Fibroblast of pulmonary artery (primary cell): ENCODE measurements around the gene MAN2C1.
"Not testable (repeated sequence)": the region's sequence is repeated elsewhere in the genome, so short reads cannot be mapped to it uniquely, and the experiment has no call there.

ENCODE experiments used
- DNase-seq: peaks from one replicate; pipeline ENCODE4 v3.0.0-alpha.2; 2010; ENCODE audit warnings: low read depth
- H3K4me3 ChIP-seq: replicated peaks from 2 replicates; pipeline ENCODE4 v1.5.1; 2011; ENCODE audit warnings: low read depth, mild to moderate bottlenecking, control low read depth, low read length, moderate library complexity
- CTCF ChIP-seq: IDR thresholded peaks from 2 replicates; pipeline ENCODE4 v1.5.1; 2011; ENCODE audit warnings: mild to moderate bottlenecking, control low read depth, low read length, inconsistent platforms; ENCODE audit errors: missing control alignments

Gene MAN2C1

GRCh38 chr15:75346796-75347221 is 21.6 kb downstream of the MAN2C1 start, which contains the start of gene NEIL1:
Gene NEIL1 (plus strand): TSS chr15:75347039. CDS start chr15:75348906, 1,867 bp downstream.
- no peak for DNase-seq
- TF ChIP-seq CTCF, result no peak
- peak within 1 kb of the TSS; percentile 79 for H3K4me3 ChIP-seq

DNA sequence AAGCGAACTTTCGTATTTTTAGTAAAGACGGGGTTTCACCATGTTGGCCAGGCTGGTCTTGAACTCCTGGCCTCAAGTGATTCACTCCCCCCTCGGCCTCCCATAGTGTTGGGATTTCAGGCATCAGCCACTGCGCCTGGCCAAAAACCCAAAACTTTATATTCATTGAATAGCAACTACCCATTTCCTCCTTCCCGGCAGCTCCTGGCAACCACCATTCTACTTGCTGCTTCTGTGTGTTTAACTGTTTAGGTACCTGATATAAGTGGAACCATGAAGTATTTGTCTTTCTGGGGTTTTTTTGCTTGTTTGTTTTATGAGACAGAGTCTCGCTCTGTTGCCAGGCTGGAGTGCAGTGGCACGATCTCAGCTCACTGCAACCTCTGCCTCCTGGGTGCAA is 24.5 kb downstream of the MAN2C1 start:
- H3K4me3 ChIP-seq, result not testable (repeated sequence)
- DNase-seq, result peak; percentile 36

DNA sequence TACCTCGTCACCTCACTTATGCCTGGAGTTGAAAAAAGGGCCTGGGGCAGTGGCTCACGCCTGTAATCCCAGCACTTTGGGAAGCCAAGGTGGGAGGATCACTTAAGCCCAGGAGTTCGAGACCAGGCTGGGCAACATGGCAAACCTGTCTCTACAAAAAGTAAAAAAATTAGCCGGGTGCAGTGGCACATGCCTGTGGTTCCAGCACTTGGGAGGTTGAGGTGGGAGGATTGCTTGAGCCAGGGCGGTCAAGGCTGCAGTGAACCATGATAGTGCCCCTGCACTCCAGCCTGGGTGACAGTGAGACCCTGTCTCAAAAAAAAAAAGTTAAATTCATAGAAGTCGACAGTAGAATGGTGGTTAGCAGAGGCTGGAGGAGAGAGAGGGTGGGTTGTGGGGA is 26.2 kb downstream of the MAN2C1 start:
- H3K4me3 ChIP-seq, result no peak overlapping the region
- TF ChIP-seq CTCF, result no peak

GRCh38 chr15:75339531-75340240 is 28.7 kb downstream of the MAN2C1 start:
- no peak for TF ChIP-seq CTCF
- no peak overlapping the region for H3K4me3 ChIP-seq

More for the DNA sequence above, 26.2 kb downstream of the MAN2C1 start:
- no peak for DNase-seq

DNA sequence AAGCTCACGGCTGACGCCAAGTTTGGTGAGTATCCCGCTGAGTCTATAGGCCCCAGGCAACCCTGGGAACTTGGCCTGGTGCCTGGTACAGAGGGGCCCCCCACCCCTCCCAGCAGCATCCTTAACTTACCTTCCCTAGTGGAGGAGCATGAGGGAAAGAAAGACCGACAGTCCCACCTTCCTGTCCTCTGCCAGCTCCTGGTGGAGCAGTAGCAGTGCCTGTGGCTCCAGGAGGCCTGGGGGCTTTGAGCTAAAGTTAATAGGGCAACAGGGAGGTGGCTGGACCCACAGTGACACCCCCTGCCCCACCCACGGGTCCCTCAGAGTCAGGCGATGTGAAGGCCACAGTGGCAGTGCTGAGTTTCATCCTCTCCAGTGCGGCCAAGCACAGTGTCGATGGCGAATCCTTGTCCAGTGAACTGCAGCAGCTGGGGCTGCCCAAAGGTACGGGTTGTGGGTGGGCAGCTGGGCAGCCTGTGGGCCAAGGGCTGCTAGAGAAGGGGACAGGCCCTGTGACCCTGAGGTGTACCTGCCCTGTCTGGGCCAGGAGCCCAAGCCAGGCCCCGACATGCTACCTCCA is 29.7 kb downstream of the MAN2C1 start:
- TF ChIP-seq CTCF, result no peak
- DNase-seq, result no peak
- no peak overlapping the region for H3K4me3 ChIP-seq

More at GRCh38 chr15:75339531-75340240, 28.7 kb downstream of the MAN2C1 start:
- no peak for DNase-seq

DNA sequence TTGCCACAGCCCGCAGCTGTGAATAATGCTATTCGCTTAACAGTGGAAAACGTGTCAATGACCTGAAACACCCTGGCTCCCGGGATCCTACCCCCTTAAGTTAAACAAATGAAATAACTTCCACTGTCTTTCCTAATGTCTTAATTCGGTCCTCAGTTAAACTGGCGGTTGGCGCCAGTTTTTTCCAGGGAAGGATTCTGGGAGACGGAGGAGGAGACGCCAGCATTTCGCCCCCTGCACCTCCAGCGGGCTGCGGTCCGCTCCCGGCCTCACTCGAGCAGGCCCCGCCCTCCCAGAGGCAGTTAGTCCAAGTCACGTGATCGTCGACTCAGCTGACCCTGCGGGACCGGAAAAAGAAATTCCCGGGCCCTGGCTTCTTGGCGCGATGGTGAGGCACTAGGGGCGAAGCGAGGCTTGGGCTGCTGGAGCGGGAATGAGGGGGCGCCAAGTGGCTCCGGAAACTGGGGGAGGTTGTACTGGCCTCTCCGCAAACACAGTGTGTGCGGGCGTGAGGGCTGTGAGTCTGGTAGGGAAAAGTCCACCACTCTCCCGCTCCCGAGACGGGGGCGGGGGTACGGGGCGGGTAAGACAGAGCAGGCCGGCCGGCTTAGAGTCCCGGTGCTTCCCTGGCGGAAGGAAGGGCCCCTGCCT is 32.6 kb downstream of the MAN2C1 start, which contains the start of gene COMMD4:
Gene COMMD4, plus strand, starts transcription at position 359 of the 651 bp plus-strand sequence. Its CDS starts 27 bp downstream, at position 386.
- no peak for TF ChIP-seq CTCF
- H3K4me3 ChIP-seq, result peak within 1 kb of the TSS; percentile 85
- peak; percentile 97 for DNase-seq

- DNase-seq, result no peak
- TF ChIP-seq CTCF, result no peak
- peak overlapping the region; percentile 85 for H3K4me3 ChIP-seq
These were observed 33.1 kb downstream of the MAN2C1 start for GRCh38 chr15:75335313-75335704.

- DNase-seq, result not testable (repeated sequence)
These were observed 34.6 kb downstream of the MAN2C1 start for GRCh38 chr15:75333654-75334419.

GRCh38 chr15:75332093-75332492 is 36.3 kb downstream of the MAN2C1 start:
- not testable (repeated sequence) for H3K4me3 ChIP-seq, DNase-seq

More at GRCh38 chr15:75333654-75334419, 34.6 kb downstream of the MAN2C1 start:
- not testable (repeated sequence) for H3K4me3 ChIP-seq
